ENCODE results near the gene CAND2. TPM values are rescaled to one million over a fixed set of nuclear protein-coding genes. Genes with fewer than 3 reads are reported as not detected.

The CAND2 gene
- total RNA-seq, 4 donors from 2014 or later = 0.63 to 4.2 (median 2.8) TPM

GRCh38 chr3:12813967-12814366 is 17.5 kb downstream of the CAND2 start:
- H3K4me3 ChIP-seq (ENCODE audit: low read depth, poor library complexity, severe bottlenecking) = no peak overlapping the region
- 82 to 91% methylated on average over 6 of the region's 6 CpGs for WGBS, 2 donors
- no peak for DNase-seq (ENCODE audit: low spot score in 2 of 2)
- intact Hi-C loops (cut with DNase I; ENCODE audit: low total_unique reads) = no loop called here
- TF ChIP-seq POLR2A (IDR thresholded peaks at IDR 0.05) = no peak
- no peak for TF ChIP-seq CTCF (IDR thresholded peaks at IDR 0.05)

- 91 to 92% methylated on average over 24 of the region's 24 CpGs for WGBS, 2 donors
- no peak for DNase-seq (ENCODE audit: low spot score in 2 of 2)
- intact Hi-C loops (cut with DNase I; ENCODE audit: low total_unique reads) = no loop called here
- H3K4me3 ChIP-seq (ENCODE audit: low read depth, poor library complexity, severe bottlenecking) = no peak overlapping the region
- TF ChIP-seq POLR2A (IDR thresholded peaks at IDR 0.05) (no peak), CTCF (IDR thresholded peaks at IDR 0.05) (no peak)
Measured at GRCh38 chr3:12815078-12815477, 18.6 kb downstream of the CAND2 start.

GRCh38 chr3:12815719-12816118 is 19.2 kb downstream of the CAND2 start:
- TF ChIP-seq POLR2A (IDR thresholded peaks at IDR 0.05) (no peak), CTCF (IDR thresholded peaks at IDR 0.05) (no peak)
- intact Hi-C loops (cut with DNase I; ENCODE audit: low total_unique reads) = no loop called here
- no peak for DNase-seq (ENCODE audit: low spot score in 2 of 2)
- no peak overlapping the region for H3K4me3 ChIP-seq (ENCODE audit: low read depth, poor library complexity, severe bottlenecking)
- 88% methylated on average over 9 of the region's 9 CpGs for WGBS, 2 donors

- DNase-seq (ENCODE audit: low spot score in 2 of 2) = no peak
- no peak overlapping the region for H3K4me3 ChIP-seq (ENCODE audit: low read depth, poor library complexity, severe bottlenecking)
- intact Hi-C loops (cut with DNase I; ENCODE audit: low total_unique reads) = no loop called here
- WGBS, 2 donors = 91% methylated on average over 29 to 33 of the region's 34 CpGs
- no peak for TF ChIP-seq POLR2A (IDR thresholded peaks at IDR 0.05)
- no peak for TF ChIP-seq CTCF (IDR thresholded peaks at IDR 0.05)
Measured at GRCh38 chr3:12816521-12817342, 20.3 kb downstream of the CAND2 start.

- TF ChIP-seq POLR2A (IDR thresholded peaks at IDR 0.05) (no peak), CTCF (IDR thresholded peaks at IDR 0.05) (no peak)
- DNase-seq (ENCODE audit: low spot score in 2 of 2) = no peak
- intact Hi-C loops (cut with DNase I; ENCODE audit: low total_unique reads) = no loop called here
- H3K4me3 ChIP-seq (ENCODE audit: low read depth, poor library complexity, severe bottlenecking) = no peak overlapping the region
- WGBS, 2 donors = 64 to 67% methylated on average over 14 to 16 of the region's 16 CpGs
Measured at GRCh38 chr3:12817343-12817710, 20.8 kb downstream of the CAND2 start.

- WGBS, 2 donors = 70 to 82% methylated on average over 8 of the region's 8 CpGs
- intact Hi-C loops (cut with DNase I; ENCODE audit: low total_unique reads) = no loop called here
Measured at GRCh38 chr3:12818273-12818672, 21.8 kb downstream of the CAND2 start.

More at GRCh38 chr3:12818273-12818672, 21.8 kb downstream of the CAND2 start:
- DNase-seq (ENCODE audit: low spot score in 2 of 2) = no peak
- no peak overlapping the region for H3K4me3 ChIP-seq (ENCODE audit: low read depth, poor library complexity, severe bottlenecking)
- TF ChIP-seq CTCF (IDR thresholded peaks at IDR 0.05) (no peak), POLR2A (IDR thresholded peaks at IDR 0.05) (no peak)
